ENCODE data around the gene RNASEH2B.

GRCh38 chr13:50941146-50941545 is 31.6 kb downstream of the RNASEH2B start:
- TF ChIP-seq MAX (IDR thresholded peaks at IDR 0.05) (no peak), GATA3 (IDR thresholded peaks at IDR 0.05; ENCODE audit: borderline replicate concordance) (no peak), EP300 (IDR thresholded peaks at IDR 0.05) (no peak), SMC3 (IDR thresholded peaks at IDR 0.05) (no peak), REST (IDR thresholded peaks at IDR 0.05) (no peak), POLR2A (IDR thresholded peaks at IDR 0.05; ENCODE audit: low read length) (no peak)
- TF ChIP-seq, protein P1, sequence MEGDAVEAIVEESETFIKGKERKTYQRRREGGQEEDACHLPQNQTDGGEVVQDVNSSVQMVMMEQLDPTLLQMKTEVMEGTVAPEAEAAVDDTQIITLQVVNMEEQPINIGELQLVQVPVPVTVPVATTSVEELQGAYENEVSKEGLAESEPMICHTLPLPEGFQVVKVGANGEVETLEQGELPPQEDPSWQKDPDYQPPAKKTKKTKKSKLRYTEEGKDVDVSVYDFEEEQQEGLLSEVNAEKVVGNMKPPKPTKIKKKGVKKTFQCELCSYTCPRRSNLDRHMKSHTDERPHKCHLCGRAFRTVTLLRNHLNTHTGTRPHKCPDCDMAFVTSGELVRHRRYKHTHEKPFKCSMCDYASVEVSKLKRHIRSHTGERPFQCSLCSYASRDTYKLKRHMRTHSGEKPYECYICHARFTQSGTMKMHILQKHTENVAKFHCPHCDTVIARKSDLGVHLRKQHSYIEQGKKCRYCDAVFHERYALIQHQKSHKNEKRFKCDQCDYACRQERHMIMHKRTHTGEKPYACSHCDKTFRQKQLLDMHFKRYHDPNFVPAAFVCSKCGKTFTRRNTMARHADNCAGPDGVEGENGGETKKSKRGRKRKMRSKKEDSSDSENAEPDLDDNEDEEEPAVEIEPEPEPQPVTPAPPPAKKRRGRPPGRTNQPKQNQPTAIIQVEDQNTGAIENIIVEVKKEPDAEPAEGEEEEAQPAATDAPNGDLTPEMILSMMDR (IDR thresholded peaks at IDR 0.05): no peak
